GM21717 (cell line): Measurements from ENCODE around the gene ANKRD22.
A peak's percentile ranks its signal among the peaks of the same experiment; 100 is the strongest.

Experiments used
- ATAC-seq: cut with Tn5 transposase; IDR thresholded peaks from one replicate; pipeline ENCODE4 v1.9.1; 2021; ENCODE audit warnings: mild to moderate bottlenecking, moderate library complexity; ENCODE audit not compliant: unreplicated experiment

Gene ANKRD22

DNA sequence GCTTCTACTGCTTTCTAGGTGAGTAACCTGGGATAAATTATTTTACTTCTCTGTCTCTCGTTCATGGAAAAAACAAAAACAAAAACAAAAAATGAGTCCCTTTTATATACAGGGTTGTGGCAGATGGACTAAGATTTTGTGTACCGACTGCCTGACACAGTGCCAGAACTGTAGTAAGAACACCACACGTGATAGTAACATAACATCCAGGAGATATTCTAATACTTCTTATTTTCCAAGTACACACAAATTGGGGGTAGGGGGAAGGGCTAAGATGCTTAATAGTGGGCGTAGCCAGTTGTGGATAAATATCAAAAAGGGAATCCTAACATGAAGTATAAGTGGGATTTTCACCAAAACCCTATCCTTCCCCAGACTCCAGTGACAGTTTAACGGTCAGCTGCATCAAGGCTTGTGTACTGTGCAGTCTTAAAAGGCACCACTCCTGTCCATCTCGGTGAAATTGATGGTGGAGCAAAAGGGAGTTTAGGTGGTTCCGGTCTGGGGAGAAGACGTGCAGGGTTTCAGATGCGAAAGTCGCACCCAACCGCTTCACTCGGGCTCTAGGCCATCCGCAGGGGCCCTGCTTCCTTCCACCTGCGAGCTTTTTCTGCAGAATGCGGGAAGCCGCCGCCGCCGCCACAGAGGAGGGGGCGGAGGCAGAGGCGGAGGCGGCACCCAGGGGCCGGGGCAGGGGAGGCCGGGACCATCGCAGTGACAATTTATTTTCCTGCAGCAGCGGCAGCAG lies 28.1 kb upstream of the ANKRD22 start, which contains the start of gene STAMBPL1:
Gene STAMBPL1 (plus strand): TSS at position 712 of the 748 bp plus-strand sequence. CDS start 21,464 bp downstream, outside the sequence.
- peak; percentile 53 for ATAC-seq

GRCh38 chr10:88877298-88877697 lies 25.7 kb upstream of the ANKRD22 start:
- ATAC-seq, result no peak

DNA sequence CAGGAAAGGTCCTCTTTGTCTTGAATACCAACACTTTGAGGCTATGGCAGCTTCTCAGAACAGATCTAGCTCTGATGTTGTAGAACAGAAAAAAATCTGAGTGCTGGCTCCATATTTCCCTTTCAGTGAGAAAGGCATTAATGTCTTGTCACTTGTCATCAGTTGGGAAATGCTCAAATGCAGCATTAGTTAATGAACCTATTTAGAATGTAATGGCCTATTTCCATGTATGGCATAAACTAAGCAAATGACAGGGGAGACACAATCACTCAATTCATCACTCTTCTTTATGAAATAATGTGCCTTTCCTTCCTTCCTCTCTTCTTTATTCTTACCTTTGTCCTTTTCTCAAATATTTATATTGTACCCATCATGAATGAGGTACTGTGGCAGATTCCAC lies 23.4 kb upstream of the ANKRD22 start:
- no peak for ATAC-seq

- no peak for ATAC-seq
Observed at GRCh38 chr10:88874281-88874680, 22.6 kb upstream of the ANKRD22 start.

GRCh38 chr10:88873757-88874156 lies 22.1 kb upstream of the ANKRD22 start:
- ATAC-seq, result no peak

- peak; percentile 63 for ATAC-seq
Observed at GRCh38 chr10:88870089-88870488, 18.4 kb upstream of the ANKRD22 start.

DNA sequence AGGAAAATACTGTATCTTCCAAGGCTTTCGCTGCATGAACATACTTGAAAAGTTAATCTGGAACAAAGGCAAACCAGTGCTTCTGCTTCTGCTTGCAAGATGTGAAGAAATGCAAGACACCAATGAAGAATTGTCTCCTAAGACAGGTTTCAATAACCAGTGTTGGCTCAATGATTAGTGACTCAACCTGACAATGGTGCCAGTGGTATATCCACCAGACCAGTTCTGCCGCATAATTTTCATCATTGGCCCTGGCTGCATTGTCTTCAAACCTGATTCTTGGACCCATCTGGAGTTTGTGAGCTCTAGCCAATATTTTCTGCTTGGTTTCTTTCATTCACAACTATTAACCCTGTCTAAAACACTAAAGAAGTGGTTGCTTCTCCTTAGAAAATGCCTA lies 14.8 kb upstream of the ANKRD22 start:
- no peak for ATAC-seq

DNA sequence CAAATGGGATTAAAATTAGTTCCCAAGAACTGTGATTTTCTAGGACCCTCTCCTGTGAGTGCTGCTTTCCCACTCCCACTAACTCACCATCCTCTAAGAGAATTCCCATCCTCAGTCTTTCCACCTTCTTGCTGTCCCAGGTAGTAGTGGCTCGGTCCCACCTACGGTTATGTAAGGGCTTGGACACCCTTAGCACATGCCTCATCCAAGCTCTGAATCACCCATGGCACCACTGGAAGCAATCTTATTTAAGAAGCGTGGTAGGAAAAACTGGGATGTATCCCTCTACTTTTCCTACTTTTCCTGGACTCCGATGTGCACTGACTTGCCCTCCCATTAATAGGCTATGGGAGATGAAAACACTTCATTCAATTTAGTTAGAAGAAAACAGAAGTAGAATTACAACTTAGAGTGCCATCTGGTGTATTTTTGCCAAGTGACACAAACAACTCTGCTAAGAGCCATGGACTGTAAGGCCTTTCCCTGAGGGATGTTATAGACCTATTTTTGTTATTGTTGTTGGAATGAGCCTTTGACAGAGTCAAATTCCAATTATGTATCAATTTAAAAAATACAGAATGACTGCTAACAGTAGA lies 13.7 kb upstream of the ANKRD22 start:
- ATAC-seq, result no peak

GRCh38 chr10:88861036-88861435 lies 9.4 kb upstream of the ANKRD22 start:
- ATAC-seq, result no peak

GRCh38 chr10:88858491-88858890 lies 6.8 kb upstream of the ANKRD22 start:
- ATAC-seq, result no peak

DNA sequence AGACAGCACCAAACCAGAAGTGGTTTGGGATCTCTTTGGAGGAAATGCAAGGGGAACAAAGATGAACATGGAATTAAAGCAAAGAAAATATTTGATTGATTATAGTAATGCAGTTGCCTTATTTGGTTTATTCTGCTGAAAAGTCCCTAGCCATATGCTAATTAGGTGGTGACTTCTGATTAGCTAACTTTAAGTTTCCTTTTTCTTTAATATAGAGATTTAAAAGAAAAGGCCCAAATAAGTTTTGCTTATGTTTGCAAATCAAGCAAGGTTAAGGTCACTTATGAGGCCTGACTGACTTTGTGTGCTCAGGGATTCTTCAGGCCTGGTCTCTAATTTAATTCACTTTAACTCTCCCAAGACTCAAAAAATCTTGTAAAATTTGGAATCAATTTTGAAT lies 6.2 kb upstream of the ANKRD22 start:
- ATAC-seq, result no peak

- no peak for ATAC-seq
Observed at GRCh38 chr10:88854684-88855083, 3.0 kb upstream of the ANKRD22 start.

DNA sequence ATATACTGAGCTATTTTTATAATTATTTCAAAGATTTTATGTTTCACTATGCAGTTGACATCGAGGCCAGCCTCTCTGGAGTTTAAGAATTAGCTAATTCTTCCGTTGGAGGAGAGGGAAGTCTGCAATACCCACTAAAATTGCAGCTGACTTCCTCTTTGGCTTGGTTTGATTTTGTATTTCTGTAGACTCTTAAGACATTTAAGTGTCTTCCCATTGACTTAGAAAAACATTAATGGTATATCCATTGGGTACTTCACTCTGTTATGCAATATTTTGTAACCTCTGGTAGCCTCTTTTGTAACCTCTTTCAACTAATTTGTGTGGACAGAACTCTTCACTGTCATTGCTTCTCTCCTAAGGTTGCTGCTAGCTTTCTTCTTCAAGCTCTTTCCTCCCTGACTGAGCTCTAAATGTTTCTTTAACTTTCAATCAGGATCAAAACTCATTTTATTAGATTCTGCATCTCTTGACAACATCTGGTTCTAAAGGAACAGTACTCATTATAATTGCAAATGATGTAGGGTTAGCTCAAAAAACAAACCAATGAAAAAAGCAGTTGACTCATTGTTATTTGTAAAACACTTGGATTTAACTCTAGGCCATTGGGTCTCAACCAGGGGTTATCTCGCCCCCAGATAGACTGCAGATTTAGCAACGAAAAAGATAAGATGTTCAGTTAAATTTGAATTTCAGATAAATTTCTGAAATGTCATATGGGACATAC lies 1.7 kb upstream of the ANKRD22 start:
- no peak for ATAC-seq

GRCh38 chr10:88852327-88852726 lies 683 bp upstream of the ANKRD22 start:
- ATAC-seq, result no peak

DNA sequence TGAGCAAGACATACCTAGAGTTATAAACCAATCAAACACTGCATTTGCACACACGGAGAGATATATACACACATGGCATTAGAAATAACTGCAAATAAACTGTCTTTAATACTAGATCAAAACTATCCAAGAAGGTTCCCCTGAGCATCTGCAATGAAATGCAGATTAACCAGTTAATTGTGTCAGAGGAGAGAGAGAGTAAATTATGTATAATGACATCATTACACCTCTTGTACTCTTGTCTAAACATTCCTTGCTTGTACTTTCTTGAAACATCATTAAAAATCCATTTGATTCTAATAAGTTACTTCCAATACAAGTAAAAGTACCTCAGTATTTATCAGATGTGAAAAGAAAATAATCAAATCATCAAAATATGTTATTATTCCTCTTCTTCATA lies 932 bp downstream of the ANKRD22 start:
- no peak for ATAC-seq

DNA sequence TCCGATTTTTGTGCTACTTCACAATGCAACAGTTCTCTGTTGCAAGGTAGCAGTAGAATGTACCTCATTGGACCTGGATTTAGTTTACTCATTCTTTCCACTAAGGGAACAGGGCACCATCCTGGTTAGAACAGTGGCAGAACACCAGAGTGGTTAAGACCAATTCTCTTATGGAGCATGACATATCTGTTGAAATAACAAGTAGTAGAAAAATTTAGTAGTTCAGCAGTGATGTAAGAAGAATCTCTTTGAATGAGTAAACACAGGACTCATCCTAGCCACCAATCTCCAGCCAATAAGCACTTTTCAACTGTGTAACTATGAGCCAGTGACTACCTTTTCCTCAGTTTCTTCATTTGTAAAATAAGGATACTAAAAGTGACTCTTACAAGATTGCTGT lies 2.4 kb downstream of the ANKRD22 start:
- ATAC-seq, result no peak

DNA sequence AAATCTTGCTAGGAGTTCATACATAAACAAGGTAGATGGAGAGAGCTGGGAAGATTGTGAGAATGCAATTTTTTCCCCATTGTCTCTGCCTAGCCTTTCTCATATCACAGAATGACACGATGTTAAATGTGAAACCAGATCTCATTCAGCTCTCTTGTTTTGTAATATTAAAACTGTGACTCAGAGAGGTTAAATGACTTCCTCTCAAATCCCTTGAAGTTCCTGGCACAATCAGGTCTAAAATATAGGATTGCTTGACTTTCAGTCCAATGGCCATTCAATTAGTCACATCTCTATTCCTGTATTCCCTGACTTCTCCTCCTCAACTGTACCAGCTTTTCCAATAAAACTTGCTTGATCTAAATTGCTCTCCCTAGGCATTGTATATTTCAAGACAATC lies 3.1 kb downstream of the ANKRD22 start:
- no peak for ATAC-seq

- no peak for ATAC-seq
Observed at GRCh38 chr10:88843171-88843570, 8.5 kb downstream of the ANKRD22 start.

DNA sequence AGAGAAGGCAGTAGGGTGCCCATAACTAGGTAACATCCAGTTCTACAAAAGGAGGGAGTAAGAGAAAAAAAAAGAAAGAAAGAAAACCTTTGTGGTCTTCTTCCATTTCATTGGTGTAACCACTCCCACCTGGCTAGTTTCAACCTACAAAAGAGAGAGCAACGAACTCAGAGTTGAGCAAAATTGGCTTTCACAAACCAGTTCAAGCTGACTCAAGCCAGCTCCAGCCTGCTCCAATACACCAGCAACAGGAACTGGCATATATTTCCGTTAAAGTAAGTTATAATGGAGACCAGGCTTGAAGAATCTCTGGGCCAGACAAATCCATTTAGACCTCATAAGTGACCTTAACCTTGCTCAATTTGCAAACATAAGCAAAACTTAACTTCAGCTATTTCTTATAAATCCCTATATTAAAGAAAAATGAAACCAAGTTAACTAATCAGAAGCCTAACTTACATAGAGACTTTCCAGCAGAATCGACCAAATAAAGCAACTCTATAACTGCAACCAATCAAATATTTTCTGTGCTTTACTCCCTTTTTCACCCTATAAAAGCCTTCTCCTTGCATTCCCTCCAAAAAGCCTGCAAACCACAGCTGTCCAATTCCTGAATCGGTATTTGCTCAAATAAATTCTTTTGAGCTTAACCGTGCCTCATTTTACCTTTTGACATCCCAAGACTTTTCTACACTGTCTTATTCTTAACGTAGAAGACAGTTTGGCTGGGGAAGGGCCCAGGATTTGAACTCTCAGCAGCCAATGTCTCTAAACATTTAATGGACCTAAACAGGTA lies 10.1 kb downstream of the ANKRD22 start:
- ATAC-seq, result no peak

DNA sequence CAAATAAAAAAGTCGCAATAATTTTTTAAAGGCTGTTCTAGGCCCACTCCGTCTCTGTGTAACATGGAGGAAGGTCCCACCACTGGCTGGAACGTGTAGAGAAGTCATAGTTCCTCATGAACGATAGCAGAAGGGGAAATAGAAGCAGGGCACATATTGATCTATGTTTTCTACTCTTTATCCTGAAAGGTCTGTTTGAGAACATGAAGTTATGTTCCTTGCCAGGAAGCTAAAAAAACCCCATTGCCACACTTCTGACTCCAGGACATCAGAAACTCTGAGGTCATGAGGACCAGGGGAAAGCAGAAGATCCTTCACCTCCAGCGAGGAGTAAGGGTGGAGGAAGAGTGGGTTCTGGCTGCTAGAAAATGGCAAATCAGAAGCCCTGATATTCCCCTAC lies 10.8 kb downstream of the ANKRD22 start:
- ATAC-seq, result no peak

- ATAC-seq, result no peak
Observed at GRCh38 chr10:88840104-88840503, 11.5 kb downstream of the ANKRD22 start.
